H9 (cell line): ENCODE data around the gene TBC1D1. TPM values are rescaled to one million over a fixed set of nuclear protein-coding genes. Genes with fewer than 3 reads are reported as not detected.
A peak's percentile ranks its signal among the peaks of the same experiment; 100 is the strongest.

ENCODE experiments used
- DNase-seq: peaks from one replicate; pipeline ENCODE4 v3.0.0-alpha.2; 2017
- H2AFZ ChIP-seq: one replicate; pipeline ENCODE4 v1.6.1; 2013; ENCODE audit warnings: mild to moderate bottlenecking, low read length, control low read depth, moderate library complexity
- H2AK5ac ChIP-seq: 2 replicates; pipeline ENCODE4 v1.6.1; 2013; ENCODE audit warnings: low read length, control low read depth, mixed read lengths; ENCODE audit not compliant: insufficient read length
- H2BK120ac ChIP-seq: one replicate; pipeline ENCODE4 v1.6.1; 2013; ENCODE audit warnings: low read depth, mild to moderate bottlenecking, low read length, control low read depth, inconsistent platforms; ENCODE audit not compliant: poor library complexity, severe bottlenecking
- H2BK12ac ChIP-seq: 2 replicates; pipeline ENCODE4 v1.6.1; 2013; ENCODE audit warnings: low read length, control low read depth, mixed read lengths, low read depth; ENCODE audit not compliant: insufficient read length
- H2BK15ac ChIP-seq: 2 replicates; pipeline ENCODE4 v1.6.1; 2013; ENCODE audit warnings: low read depth, low read length, control low read depth
- H2BK20ac ChIP-seq: one replicate; pipeline ENCODE4 v1.6.1; 2013; ENCODE audit warnings: low read depth, mild to moderate bottlenecking, low read length, control low read depth, inconsistent platforms; ENCODE audit not compliant: poor library complexity, severe bottlenecking
- H2BK5ac ChIP-seq: 2 replicates; pipeline ENCODE4 v1.6.1; 2013; ENCODE audit warnings: low read length, control low read depth, mixed read lengths; ENCODE audit not compliant: insufficient read length
- H3K14ac ChIP-seq: 2 replicates; pipeline ENCODE4 v1.6.1; 2013; ENCODE audit warnings: low read length, control low read depth; ENCODE audit not compliant: insufficient read depth
- H3K18ac ChIP-seq: 2 replicates; pipeline ENCODE4 v1.6.1; 2013; ENCODE audit warnings: low read depth, mild to moderate bottlenecking, mixed read lengths, low read length, control low read depth; ENCODE audit not compliant: insufficient read length
- H3K23ac ChIP-seq: 2 replicates; pipeline ENCODE4 v1.6.1; 2013; ENCODE audit warnings: low read length, control low read depth, mixed read lengths, low read depth; ENCODE audit not compliant: insufficient read length
- H3K23me2 ChIP-seq: 2 replicates; pipeline ENCODE4 v1.6.1; 2013; ENCODE audit warnings: low read depth, mild to moderate bottlenecking, mixed read lengths, low read length, control low read depth; ENCODE audit not compliant: insufficient read length, poor library complexity, severe bottlenecking
- H3K27ac ChIP-seq: 2 replicates; pipeline ENCODE4 v1.5.1; 2013; ENCODE audit warnings: low read length, control low read depth, mixed read lengths, low read depth; ENCODE audit not compliant: insufficient read length
- H3K27me3 ChIP-seq: 2 replicates; pipeline ENCODE4 v1.6.1; 2013; ENCODE audit warnings: low read length, control low read depth, inconsistent platforms; ENCODE audit not compliant: insufficient read depth
- H3K4ac ChIP-seq: 2 replicates; pipeline ENCODE4 v1.6.1; 2013; ENCODE audit warnings: low read depth, mild to moderate bottlenecking, control low read depth, inconsistent platforms, low read length, moderate library complexity
- H3K4me1 ChIP-seq: 2 replicates; pipeline ENCODE4 v1.6.1; 2013; ENCODE audit warnings: low read length, control low read depth, inconsistent platforms; ENCODE audit not compliant: insufficient read depth
- H3K4me2 ChIP-seq: 2 replicates; pipeline ENCODE4 v1.6.1; 2013; ENCODE audit warnings: low read length, control low read depth, mixed read lengths; ENCODE audit not compliant: insufficient read length, insufficient read depth
- H3K56ac ChIP-seq: 2 replicates; pipeline ENCODE4 v1.6.1; 2013; ENCODE audit warnings: low read depth, mild to moderate bottlenecking, mixed read lengths, low read length, control low read depth; ENCODE audit not compliant: insufficient read length
- H3K79me1 ChIP-seq: 2 replicates; pipeline ENCODE4 v1.6.1; 2013; ENCODE audit warnings: low read depth, mild to moderate bottlenecking, moderate library complexity, low read length, control low read depth, inconsistent platforms; ENCODE audit not compliant: insufficient read depth, poor library complexity, severe bottlenecking
- H3K79me2 ChIP-seq: 2 replicates; pipeline ENCODE4 v1.6.1; 2013; ENCODE audit warnings: low read length, control low read depth, inconsistent platforms; ENCODE audit not compliant: insufficient read depth
- H3K9ac ChIP-seq: 2 replicates; pipeline ENCODE4 v1.6.1; 2013; ENCODE audit warnings: low read length, control low read depth, mixed read lengths; ENCODE audit not compliant: insufficient read length; ENCODE audit errors: extremely low read depth
- H3K9me3 ChIP-seq: one replicate; pipeline ENCODE4 v1.6.1; 2013; ENCODE audit warnings: low read depth, low read length, inconsistent platforms; ENCODE audit not compliant: control insufficient read depth
- H3T11ph ChIP-seq: one replicate; pipeline ENCODE4 v1.6.1; 2013; ENCODE audit warnings: mild to moderate bottlenecking, low read length, control low read depth, inconsistent platforms
- H4K20me1 ChIP-seq: one replicate; pipeline ENCODE4 v1.6.1; 2013; ENCODE audit not compliant: control insufficient read depth, insufficient read length, insufficient read depth
- H4K5ac ChIP-seq: 2 replicates; pipeline ENCODE4 v1.6.1; 2013; ENCODE audit warnings: low read depth, mild to moderate bottlenecking, mixed read lengths, low read length, control low read depth; ENCODE audit not compliant: insufficient read length
- H4K8ac ChIP-seq: replicated peaks from 2 replicates; pipeline ENCODE4 v1.6.1; 2013; ENCODE audit warnings: low read length, control low read depth, mixed read lengths, low read depth; ENCODE audit not compliant: insufficient read length
- H4K91ac ChIP-seq: 2 replicates; pipeline ENCODE4 v1.6.1; 2013; ENCODE audit warnings: low read depth, mild to moderate bottlenecking, moderate library complexity, mixed read lengths, low read length, control low read depth; ENCODE audit not compliant: insufficient read length
- H3K27ac Mint-ChIP-seq, 3 experiments: 2 replicates in 2 of 3; 3 replicates in 1 of 3; pipeline ENCODE4 v1.8.0; 2020 to 2021; ENCODE audit warnings: mixed read lengths in 3 of 3, mild to moderate bottlenecking in 1 of 3, moderate library complexity in 1 of 3
- H3K27me3 Mint-ChIP-seq: 2 replicates; pipeline ENCODE4 v1.8.0; 2021; ENCODE audit warnings: low read depth, mild to moderate bottlenecking, moderate library complexity, mixed read lengths
- H3K36me3 Mint-ChIP-seq, 3 experiments: 2 replicates in 2 of 3; 3 replicates in 1 of 3; pipeline ENCODE4 v1.8.0; 2020 to 2021; ENCODE audit warnings: low read depth in 3 of 3, mixed read lengths in 3 of 3; ENCODE audit not compliant: insufficient read depth in 1 of 3
- H3K4me1 Mint-ChIP-seq, 2 experiments: 2 replicates each; pipeline ENCODE4 v1.8.0; 2020; ENCODE audit warnings: mixed read lengths in 2 of 2
- H3K4me3 Mint-ChIP-seq, 2 experiments: 2 replicates in 1 of 2; 3 replicates in 1 of 2; pipeline ENCODE4 v1.8.0; 2020 to 2021; ENCODE audit warnings: mild to moderate bottlenecking in 2 of 2, mixed read lengths in 2 of 2, moderate library complexity in 1 of 2
- H3K9me3 Mint-ChIP-seq, 2 experiments: 2 replicates in 1 of 2; 3 replicates in 1 of 2; pipeline ENCODE4 v1.8.0; 2020; ENCODE audit warnings: mild to moderate bottlenecking in 2 of 2, mixed read lengths in 2 of 2, moderate library complexity in 1 of 2
- WGBS: extraction: QIAGEN DNeasy Blood & Tissue Kit; methylation state at CpG from one replicate; pipeline ENCODE4 v1.1.7; 2013; ENCODE audit warnings: missing lambda C conversion rate, low lambda C conversion rate, mixed read lengths; ENCODE audit not compliant: insufficient read length; ENCODE audit errors: extremely low coverage; 5-methylcytosine and 5-hydroxymethylcytosine counted together
- total RNA-seq: library from RNA; stranded (reverse); gene quantifications from 2 replicates; pipeline ENCODE4 v1.2.1, GENCODE V29; 2021
- TF ChIP-seq, protein P1 (sequence below): fragments of 200-600 bp; sonication (generic); conservative IDR thresholded peaks from 3 replicates; pipeline ENCODE4 v1.8.0; 2021; ENCODE audit warnings: antibody characterized with exemption, mild to moderate bottlenecking

Gene TBC1D1
- total RNA-seq, 1 experiment from 2014 or later: 109 TPM

DNA sequence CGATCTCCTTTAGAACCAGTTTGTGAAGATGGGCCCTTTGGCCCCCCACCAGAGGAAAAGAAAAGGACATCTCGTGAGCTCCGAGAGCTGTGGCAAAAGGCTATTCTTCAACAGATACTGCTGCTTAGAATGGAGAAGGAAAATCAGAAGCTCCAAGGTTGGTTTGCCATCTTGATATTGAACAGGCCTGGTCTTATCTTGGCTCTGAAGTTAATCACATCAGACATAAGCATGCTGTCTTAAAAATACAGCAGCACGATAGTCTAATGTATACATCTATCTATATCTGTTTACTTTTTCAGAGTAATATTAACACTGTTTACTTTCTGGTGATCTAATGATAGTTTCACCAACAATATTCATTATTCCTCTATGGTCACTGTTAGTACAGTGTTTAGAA is 199.1 kb downstream of the TBC1D1 start:
- no peak overlapping the region for H3K56ac ChIP-seq
- H3K23me2 ChIP-seq: no peaks in the 10 kb centered on the region
- Mint-ChIP-seq H3K36me3 (peaks cover 7 to 23% (median 22%) of the 10 kb centered on the region in 3 experiments), H3K4me3 (no peak overlapping the region), H3K4me1 (peaks cover 36 to 39% of the 10 kb centered on the region in 2 experiments), H3K9me3 (0 out of 5 replicates have a peak, but pooled peaks cover 0 to 2% of the 10 kb centered on the region in 2 experiments), H3K27ac (peak overlapping the region in 2 of 3 experiments; percentile 58 to 62; a peak in 3 of 7 replicates), H3K27me3 (no peaks in the 10 kb centered on the region)
- H4K20me1 ChIP-seq: no peaks in the 10 kb centered on the region
- no peak overlapping the region for H2AFZ ChIP-seq
- H2BK120ac ChIP-seq: no peak overlapping the region
- H2BK5ac ChIP-seq: no peak overlapping the region
- DNase-seq: no peak
- H3K27ac ChIP-seq: no peak overlapping the region
- H3K9me3 ChIP-seq: no peaks in the 10 kb centered on the region
- H2BK20ac ChIP-seq: no peak overlapping the region
- no peaks in the 10 kb centered on the region for H3K79me1 ChIP-seq
- H4K8ac ChIP-seq: no peak overlapping the region
- no peak overlapping the region for H2BK15ac ChIP-seq
- H2AK5ac ChIP-seq: no peak overlapping the region
- no CpG with 5 or more reads among the region's 4 CpGs for WGBS
- no peak overlapping the region for H3K4me2 ChIP-seq
- TF ChIP-seq, protein P1, sequence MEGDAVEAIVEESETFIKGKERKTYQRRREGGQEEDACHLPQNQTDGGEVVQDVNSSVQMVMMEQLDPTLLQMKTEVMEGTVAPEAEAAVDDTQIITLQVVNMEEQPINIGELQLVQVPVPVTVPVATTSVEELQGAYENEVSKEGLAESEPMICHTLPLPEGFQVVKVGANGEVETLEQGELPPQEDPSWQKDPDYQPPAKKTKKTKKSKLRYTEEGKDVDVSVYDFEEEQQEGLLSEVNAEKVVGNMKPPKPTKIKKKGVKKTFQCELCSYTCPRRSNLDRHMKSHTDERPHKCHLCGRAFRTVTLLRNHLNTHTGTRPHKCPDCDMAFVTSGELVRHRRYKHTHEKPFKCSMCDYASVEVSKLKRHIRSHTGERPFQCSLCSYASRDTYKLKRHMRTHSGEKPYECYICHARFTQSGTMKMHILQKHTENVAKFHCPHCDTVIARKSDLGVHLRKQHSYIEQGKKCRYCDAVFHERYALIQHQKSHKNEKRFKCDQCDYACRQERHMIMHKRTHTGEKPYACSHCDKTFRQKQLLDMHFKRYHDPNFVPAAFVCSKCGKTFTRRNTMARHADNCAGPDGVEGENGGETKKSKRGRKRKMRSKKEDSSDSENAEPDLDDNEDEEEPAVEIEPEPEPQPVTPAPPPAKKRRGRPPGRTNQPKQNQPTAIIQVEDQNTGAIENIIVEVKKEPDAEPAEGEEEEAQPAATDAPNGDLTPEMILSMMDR: no peak
- no peak overlapping the region for H3K9ac ChIP-seq
- H2BK12ac ChIP-seq: no peak overlapping the region
- no peak overlapping the region for H4K5ac ChIP-seq
- H3K18ac ChIP-seq: no peak overlapping the region
- no peaks in the 10 kb centered on the region for H3K27me3 ChIP-seq
- no peak overlapping the region for H3K4ac ChIP-seq
- H3K4me1 ChIP-seq: peaks cover 14% of the 10 kb centered on the region; the same call in 1 of the 2 replicates
- no peaks in the 10 kb centered on the region for H3K79me2 ChIP-seq
- no peak overlapping the region for H4K91ac ChIP-seq
- no peak overlapping the region for H3K23ac ChIP-seq
- H3T11ph ChIP-seq: no peak overlapping the region
- no peak overlapping the region for H3K14ac ChIP-seq
